Activated effector memory CD4-positive, alpha-beta T cell treated with Interleukin-2 at 50 U/mL for 16 hours (primary cell): ENCODE measurements around the gene SPDYA.

ENCODE experiments used
- DNase-seq: peaks from one replicate; pipeline ENCODE4 v3.0.0-alpha.2; 2020

SPDYA gene

DNA sequence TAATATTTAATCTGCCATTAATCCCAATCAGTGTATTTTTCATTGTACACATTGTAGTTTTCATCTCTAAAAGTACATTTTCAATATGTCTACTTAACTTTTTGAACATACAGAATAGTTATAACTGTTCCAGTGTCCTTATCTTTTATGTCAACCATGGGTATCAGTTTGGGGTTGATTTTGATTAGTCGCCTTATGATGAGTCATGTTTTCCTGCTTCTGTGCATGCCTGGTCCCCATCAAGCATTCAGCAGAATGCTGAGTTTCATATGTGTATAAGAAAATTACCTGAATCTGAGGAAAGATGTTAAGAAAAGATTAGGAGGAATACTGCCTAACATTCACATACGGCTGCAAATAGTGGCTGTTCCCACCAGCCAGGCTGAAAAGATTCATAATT is 17.7 kb downstream of the SPDYA start:
- DNase-seq, result no peak

DNA sequence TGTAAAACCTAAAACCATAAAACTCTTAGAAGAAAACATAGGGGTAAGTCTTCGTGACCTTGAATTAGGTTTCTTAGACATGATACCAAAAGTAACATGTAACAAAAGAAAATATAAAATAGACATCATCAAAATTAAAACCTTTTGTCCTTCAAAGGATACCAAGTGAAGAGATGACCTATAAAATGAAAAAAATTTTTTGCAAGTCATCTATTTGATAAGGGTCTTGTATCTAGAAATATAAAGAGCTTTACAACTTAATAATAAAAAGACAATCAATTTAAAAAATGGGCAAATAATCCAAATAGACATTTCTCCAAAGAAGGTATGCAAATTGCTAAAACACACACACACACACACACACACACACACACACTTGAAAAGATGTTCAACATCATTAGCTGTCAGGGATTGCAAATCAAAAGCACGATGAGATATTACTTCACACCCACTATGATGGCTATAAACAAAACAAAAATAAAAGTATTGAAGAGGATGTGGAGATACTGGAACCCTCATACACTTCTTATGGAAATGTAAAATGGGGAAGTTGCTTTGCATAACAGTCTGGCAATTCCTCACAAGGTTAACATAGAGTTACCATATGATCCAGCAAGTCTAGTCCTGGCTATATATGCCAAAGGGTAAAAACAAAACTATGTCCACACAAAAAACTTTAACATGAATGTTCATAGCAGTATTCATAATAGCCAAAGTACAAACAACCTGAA is 23.3 kb downstream of the SPDYA start:
- no peak for DNase-seq

DNA sequence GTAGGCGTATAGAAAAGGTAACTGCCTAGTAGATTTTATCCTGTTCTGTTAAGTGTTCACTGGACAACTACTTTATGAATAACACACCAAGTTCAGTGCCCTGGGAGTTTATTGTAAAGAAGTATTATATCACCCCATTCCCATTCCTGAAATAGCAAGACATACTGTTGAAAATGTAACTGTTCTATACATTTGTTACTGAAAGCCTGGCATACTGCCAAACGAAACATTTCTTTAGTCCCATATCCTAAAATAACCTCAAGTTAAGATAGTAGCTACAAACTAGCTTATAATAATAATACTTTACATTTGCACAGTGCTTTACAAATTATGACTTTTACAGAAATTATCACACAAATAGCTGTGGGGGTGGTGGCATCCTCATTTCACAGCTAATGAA is 25.1 kb downstream of the SPDYA start:
- no peak for DNase-seq

DNA sequence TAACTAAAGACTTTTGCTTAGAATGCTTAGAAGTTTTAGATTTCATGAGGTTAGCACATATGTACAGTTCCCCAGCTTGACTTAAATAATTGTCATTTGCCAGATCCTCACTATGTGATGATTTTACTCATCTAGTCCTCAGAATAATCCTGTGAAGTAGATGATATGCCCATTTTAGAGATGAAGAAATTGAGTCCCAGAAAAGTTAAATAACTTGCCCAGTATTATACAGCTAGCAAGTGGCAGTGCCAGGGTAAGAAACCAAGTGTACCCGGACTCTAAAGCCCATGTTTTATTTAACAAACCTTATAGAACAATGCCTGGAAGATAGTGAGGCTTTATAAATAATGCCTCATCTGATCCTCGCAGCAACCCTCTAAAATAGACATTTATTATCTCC is 28.3 kb downstream of the SPDYA start:
- no peak for DNase-seq

GRCh38 chr2:28842042-28842441 is 31.4 kb downstream of the SPDYA start:
- no peak for DNase-seq

DNA sequence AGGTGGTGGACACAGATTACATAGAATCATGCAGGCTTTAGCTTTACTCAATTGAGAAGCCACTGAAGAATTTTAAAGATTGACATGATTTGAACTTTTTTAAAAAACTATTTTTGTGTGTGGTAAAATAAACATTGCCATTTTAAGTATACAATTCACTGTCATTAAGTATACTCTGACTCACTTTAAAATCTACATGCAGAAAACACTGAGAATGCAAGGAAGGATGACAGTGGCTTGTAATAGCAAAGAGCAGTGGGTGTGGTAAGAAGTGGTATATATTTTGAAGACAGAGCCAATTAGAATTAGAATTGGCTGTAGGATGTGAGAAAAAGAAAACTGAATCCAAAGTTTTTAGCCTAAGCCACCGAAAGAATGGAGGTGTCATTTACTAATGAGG is 44.6 kb downstream of the SPDYA start:
- DNase-seq, result no peak

GRCh38 chr2:28855977-28856376 is 45.3 kb downstream of the SPDYA start:
- no peak for DNase-seq

GRCh38 chr2:28868611-28869010 is 58.0 kb downstream of the SPDYA start:
- DNase-seq, result no peak

DNA sequence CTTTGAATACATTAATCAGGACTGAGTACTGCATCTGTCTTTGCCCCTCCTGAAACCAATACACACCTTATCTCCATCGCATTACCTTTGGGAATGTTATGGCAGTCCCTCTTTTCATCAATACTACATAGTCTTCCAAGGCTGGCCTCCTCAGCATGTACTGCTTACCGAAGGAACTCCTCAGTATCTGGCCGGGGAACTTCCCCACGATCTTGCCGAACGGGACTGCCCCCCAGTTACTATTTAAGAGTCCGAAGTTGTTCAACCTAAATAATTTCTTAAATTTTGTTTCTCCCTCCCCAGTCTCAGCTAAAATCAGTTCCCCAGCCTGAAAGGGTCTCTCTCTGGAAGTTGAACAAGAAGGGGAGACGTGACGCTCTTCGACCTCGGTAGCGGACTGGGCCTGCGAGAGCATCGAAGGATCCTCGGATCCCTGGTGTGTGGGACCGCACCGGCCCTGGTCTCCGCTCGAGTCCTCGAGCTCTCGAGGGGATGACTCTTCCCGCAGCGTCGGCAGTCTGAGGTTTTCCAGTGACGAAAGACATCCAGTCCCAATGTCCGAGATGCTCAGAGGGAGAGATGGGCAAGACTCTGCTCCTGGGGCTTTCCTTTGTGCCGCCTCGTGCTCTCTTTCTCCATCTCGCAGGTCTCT is 59.0 kb downstream of the SPDYA start:
- no peak for DNase-seq

GRCh38 chr2:28870146-28870891 is 59.7 kb downstream of the SPDYA start, which contains the start of gene TRMT61B:
Gene TRMT61B (minus strand): TSS chr2:28870309. CDS start chr2:28870277, 32 bp downstream.
- peak; percentile 94 for DNase-seq

- no peak for DNase-seq
Measured at GRCh38 chr2:28871620-28872019, 61.0 kb downstream of the SPDYA start.

DNA sequence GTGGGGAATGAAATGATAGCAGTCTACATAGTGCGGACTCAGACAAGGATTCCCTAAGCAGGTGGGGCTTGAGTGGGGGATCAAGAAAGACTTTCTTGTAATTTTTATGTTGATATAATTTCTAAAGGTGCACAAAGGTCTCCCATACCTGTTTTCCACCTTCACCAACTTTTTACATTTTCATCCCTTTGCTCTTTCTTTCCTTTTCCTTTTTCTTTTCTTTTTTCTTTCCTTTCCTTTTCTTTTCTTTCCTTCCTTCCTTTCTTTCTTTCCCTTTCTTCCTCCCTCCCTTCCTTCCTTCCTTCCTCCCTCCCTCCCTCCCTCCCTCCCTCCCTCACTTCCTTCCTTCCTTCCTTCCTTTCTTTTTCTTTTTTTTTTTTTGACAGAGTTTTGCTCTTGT is 69.6 kb downstream of the SPDYA start:
- DNase-seq, result no peak

DNA sequence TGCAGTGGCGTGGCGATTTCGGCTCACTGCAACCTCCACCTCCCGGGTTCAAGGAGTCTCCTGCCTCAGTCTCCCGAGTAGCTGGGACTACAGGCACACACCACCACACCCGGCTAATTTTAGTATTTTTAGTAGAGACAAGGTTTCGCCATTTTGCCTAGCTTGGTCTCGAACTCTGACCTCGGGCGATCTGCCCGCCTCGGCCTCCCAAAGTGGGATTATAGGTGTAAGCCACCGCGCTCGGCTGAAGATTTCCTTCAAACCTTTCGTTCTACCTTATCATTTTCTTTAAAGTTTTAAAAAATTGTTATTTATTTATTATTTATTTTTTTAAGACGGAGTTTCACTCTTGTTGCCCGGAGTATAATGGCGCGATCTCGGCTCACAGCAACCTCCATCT is 82.9 kb downstream of the SPDYA start:
- DNase-seq, result no peak

- DNase-seq, result peak; percentile 97
Measured at GRCh38 chr2:28894470-28895188, 84.0 kb downstream of the SPDYA start, which contains the start of gene WDR43. Gene WDR43 (plus strand): TSS chr2:28894667. CDS start chr2:28894699, 32 bp downstream.

DNA sequence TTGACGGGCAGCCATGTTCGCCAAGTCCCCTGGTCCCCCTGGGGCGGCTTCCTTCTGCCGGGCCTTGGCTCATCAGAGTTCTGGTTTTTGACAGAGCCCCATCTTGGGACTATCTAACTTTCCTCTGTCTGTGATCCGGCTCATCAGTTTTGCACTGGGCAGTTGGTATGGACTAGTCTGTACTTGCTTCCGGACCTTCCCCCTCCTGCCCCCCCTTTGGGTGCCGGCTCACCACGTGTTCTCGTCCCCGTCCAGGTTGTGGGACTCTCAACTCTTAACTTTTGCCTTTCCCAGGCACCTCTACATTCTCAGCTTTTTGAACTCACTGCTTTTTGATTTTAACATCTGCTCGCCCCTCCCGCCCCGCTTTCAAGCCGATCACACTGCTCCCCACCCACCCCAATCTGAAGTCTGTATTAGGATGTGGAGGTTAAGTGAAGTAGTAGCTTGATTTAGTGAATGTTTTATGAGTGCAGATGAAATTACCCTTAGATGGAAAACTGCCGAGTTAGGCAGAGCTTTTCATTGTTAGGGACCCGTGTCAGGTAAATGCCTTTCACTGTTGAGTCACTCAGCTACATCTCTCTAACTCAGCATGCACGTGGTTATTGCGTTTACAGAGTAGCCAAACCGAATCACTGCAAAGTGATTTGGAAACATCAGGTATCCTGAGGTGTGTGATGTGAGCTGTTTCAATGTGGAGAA is 84.7 kb downstream of the SPDYA start:
- DNase-seq, result peak; percentile 8

GRCh38 chr2:28896906-28897305 is 86.3 kb downstream of the SPDYA start:
- no peak for DNase-seq

GRCh38 chr2:28898048-28898447 is 87.4 kb downstream of the SPDYA start:
- DNase-seq, result no peak
